Right forelimb (tissue), 1 donor: ENCODE measurements around the gene NOA1.
A peak's percentile ranks its signal among the peaks of the same experiment; 100 is the strongest.

Experiments
- DNase-seq: peaks from one replicate; pipeline ENCODE4 v3.0.0-alpha.2; 2018

Gene NOA1

DNA sequence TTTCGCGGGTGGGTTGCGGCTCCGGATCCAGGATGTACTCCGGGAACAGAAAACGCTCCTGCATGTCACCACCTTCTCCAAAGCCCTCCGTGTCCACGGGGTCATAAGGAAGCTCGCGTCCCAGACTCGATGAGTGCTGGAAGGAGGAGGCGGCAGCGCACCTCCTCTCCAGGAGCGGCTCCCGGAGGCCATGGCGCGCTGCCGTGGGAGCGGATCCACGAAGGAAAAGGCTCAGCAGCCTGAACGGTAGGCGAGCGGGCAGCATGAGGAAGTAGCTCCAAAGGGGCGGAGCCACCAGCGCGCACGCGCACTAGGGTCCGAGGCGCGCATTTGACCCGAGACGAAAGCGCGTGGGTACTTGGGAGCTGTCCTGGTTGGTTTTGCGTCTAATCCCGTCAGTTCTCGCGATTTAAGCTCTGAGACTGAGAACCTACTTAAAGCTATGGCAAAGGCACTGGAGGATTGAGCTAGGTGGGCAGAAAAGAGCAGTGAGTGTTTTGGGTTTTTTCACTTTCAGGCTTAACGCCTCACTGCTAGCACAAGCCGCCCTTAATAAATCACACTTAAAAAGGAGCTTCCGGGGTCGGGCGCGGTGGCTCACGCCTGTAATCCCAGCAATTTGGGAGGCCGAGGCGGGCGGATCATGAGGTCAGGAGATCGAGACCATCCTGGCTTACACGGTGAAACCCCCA is at the start of gene NOA1:
NOA1 (minus strand) TSS at position 286 of the 692 bp plus-strand sequence; CDS start at position 265, 21 bp downstream.
- peak; percentile 99 for DNase-seq

GRCh38 chr4:57023104-57023503 is 45.7 kb upstream of the NOA1 start:
- DNase-seq = no peak

DNA sequence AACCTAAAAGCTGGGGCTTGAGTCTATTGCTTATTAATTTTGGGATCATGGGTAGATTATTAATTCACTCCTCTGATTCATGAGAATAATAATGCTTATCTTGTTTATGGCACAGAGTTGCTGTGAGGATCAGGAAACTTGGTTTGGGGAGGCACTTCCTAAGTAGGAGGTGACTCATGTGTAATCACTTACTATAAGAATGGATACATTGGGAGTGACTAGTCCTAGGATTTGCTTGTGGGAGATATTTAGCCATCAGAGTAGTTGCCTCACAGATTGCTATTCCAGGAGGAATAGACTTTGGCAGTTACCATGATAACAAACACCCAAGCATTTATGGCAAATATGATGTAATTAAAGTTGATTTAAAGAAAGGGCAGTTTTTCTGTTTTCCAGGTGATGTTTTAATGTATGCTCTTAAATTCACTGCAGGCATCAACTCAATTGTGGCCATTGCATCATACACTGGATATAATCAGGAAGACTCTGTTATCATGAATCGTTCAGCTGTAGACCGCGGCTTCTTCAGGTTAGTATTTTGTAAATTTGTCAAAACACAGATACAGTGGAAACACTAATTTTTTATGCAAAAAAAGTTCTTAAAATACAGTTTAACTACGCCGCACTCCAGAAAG is 43.2 kb upstream of the NOA1 start:
- DNase-seq = no peak

- DNase-seq = no peak
Measured at GRCh38 chr4:57018980-57019379, 41.6 kb upstream of the NOA1 start.

DNA sequence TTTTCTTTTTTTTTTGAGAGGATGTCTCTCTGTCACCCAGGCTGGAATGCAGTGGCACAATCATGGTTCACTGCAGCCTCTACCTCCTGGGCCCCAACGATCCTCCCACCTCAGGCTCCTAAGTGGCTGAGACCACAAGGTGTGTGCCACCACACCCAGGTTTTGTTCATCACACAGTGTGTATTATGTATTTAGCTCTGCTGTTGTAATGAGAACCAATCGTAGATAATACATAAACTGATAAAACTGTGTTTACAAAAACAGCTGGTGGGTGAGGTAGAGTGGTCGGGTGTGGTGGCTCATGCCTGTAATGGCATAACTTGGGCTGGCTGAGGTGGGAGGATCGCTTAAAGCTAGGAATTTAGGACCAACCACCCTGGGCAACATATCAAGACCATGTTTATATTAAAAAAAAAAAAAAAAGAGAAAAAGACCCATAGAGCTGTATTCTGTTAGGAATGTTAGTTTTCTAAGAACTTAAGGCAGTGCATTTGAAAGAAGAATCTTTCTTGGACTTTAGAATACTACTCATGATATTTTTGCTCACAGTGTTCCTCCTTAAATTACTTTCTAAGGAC is 36.2 kb upstream of the NOA1 start:
- DNase-seq = no peak

- DNase-seq = no peak
Measured at GRCh38 chr4:56999751-57000150, 22.3 kb upstream of the NOA1 start.

- DNase-seq = peak; percentile 70
Measured at GRCh38 chr4:56995525-56995924, 18.1 kb upstream of the NOA1 start.

DNA sequence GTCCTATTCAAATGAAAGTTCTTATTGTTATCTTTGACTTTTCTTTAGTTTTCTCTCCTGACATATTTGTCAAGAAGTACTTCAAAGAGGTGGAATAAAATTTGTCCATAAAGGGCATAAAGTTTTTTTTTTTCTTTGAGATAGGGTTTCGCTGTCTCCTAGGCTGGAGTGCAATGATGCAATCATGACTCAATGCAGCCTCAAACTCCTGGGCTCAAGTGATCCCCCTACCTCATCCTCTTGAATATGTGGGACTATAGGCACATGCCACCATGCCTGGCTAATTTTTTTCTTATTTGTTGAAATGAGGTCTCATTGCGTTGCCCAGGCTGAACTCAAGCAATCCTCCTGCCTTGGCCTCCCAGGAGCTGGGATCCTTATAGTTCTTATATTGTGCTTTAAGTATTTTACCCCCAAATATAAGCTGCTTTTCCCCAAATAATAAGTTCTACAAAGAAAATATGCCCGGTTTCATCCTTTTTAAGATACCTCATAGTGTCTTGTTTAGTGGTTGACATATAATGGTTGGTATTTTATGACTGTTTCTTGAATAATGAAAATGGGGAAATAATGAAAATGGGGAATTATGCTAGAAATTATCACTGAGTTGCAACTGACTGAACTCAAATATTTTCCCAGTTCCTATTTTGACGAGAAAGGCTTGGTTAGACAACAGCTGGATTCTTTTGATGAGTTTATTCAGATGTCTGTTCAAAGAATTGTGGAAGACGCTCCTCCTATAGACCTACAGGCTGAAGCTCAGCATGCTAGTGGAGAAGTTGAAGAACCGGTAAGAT is 12.9 kb upstream of the NOA1 start:
- DNase-seq = no peak

DNA sequence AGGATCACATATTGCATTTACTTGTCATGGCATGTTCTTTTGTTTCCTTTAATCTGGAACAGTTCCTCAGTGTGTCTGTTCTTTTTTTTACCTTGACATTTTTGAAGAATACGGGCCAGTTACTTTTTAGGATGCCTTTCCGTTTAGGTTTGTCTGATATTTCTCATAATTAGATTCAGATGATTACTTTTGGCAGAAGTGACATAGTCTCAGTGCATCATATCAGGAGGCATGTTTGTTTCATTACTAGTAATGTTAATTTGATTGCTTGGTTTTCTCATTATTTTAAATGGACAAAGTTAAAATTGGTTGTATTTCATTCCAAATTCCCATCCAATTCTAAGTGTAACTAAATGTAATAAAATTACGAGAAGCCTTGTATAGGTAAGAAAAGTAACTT is 9.5 kb upstream of the NOA1 start:
- no peak for DNase-seq

DNA sequence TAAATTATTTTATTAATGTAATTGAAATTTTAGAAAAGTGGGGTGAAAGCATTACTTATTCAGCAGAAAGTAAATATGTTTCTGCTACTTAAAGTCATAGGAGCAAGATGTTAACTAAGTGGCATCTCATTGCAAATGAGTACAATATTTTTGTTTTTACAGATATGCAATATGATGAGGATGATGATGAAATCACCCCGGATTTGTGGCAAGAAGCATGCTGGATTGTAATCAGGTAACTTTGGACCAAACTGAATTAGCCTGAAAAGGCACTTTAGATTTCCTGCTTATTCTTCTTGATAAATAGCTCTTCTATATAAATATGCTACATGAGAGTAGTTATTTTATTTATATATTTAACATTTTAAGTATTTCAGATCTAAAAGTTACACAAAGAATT is 8.8 kb upstream of the NOA1 start:
- no peak for DNase-seq

- DNase-seq = no peak
Measured at GRCh38 chr4:56981795-56982201, 4.4 kb upstream of the NOA1 start.

DNA sequence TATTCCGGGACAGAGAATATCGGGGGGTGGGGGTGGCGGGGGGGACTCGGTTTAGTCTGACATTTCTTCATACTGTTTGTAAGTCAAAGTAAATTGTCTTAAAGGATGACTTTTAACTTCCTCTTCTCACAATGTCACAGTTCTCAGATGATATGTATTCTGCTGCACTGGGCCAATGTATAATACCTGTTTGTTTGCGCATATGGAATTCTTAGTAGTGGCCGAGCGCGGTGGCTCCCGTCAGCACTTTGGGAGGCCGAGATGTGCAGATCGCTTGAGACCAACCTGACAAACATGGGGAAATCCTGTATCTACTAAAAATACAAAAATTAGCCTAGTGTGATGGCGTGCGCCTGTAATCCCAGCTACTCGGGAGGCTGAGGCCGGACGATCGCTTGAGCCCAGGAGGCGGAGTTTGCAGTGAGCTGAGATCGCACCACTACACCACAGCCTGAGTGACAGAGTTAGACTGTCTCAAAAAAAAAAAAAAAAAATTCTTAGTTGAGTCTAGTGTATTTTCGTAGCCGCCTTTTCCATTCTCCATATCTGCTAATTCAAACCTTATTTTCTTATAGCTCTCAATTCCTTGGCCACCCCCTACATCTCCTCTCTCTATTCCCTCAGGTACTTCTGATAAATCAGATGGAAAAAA is 2.1 kb upstream of the NOA1 start:
- no peak for DNase-seq

DNA sequence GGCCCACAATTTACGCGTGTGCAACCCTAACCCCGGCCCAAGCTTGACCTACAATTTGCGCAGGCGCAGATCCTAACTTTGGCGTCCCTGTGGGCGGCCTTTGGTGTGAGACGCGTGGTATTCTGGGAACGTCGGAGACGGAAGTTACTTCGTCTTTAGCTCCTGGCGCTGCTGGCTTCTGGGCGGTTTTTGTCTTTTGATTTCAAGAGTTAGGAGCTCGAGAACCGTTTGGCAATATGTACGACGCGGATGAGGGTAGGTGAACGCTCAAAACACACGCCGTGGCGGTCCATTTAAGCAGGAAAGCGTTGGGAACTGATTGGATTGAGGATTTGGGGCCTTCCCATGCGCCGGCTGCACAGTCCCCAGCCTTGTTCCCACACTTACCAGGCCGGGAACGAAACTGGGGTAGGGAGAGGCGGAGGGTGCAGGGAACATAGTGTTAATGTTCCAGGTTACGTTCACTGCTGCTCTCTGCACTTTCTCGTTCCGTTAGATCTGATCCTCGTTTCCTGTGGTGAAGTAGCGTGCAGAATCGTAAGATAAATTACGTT is 1.4 kb upstream of the NOA1 start, which contains the start of gene POLR2B:
POLR2B (plus strand) TSS at position 147 of the 554 bp plus-strand sequence; CDS start at position 237, 90 bp downstream.
- peak; percentile 93 for DNase-seq

DNA sequence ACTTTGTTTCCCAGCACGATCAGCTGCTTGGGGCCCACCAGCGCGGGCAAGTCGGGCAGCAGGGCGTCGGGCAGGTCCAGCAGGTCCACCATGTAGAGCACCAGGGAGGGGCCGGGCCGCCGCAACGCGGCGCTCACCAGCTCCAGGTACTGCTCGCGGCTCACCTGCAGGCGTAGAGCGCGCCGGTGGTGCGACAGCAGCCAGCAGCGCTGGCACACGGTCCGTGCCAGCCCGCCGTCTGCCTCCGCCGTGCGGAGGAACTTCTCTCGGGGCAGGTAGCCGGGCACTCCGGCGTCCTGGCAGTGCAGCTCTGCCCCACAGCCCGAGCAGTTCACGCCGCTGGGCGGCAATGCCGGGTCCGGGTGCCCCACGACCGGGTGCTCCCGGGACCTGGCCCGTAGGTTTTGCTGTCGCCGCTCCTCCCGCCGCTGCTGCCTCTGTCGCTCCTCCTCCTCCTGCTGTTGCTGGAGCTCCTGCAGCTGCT is 527 bp downstream of the NOA1 start:
- DNase-seq = no peak

- peak; percentile 51 for DNase-seq
Measured at GRCh38 chr4:56976283-56976836, 1.0 kb downstream of the NOA1 start.

DNA sequence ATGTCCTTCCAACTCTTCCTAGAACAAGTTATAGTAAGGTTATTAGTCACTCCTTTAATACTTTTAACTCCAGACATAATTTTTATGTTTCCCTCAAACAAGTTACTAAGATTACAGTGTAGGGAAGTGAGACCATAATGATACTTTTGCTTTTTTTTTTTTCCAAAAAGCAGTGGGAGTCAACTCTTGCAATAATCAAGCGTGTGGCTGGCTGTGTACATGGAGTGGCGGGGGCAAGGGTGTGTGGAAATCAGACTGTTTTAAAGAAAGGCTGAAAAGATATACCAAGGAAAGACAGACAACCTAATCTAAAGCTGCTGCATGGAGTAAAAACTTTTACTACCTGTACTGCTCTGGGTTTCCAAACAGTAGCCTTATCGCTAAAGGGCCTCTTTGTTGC is 4.1 kb downstream of the NOA1 start:
- no peak for DNase-seq

GRCh38 chr4:56972809-56973208 is 4.6 kb downstream of the NOA1 start:
- DNase-seq = no peak

- DNase-seq = no peak
Measured at GRCh38 chr4:56972389-56972788, 5.0 kb downstream of the NOA1 start.

GRCh38 chr4:56971383-56971782 is 6.0 kb downstream of the NOA1 start:
- no peak for DNase-seq

- DNase-seq = no peak
Measured at GRCh38 chr4:56961107-56961500, 16.3 kb downstream of the NOA1 start.

GRCh38 chr4:56959100-56959499 is 18.3 kb downstream of the NOA1 start:
- no peak for DNase-seq

DNA sequence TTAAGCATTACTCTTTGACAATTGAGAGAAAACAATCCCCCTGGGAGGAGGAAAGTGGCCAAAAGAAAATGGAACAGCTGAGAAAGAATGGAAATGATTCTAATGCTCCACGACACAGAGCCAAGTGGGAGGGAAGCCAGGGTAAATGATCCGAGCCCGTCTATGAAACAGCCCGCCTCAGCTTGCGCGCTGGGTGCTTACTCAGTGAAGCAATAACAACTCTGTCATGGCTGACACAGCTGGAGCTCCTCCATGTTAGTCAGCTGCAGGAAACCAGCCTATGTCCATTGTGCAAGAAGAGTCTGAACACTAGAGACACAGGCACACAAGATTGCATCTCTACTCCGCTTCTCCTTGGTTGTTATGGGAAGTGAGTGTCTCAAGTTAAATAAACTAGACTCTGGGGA is 19.3 kb downstream of the NOA1 start:
- peak; percentile 87 for DNase-seq
